Heart right ventricle (tissue), 16 donors: ENCODE data around the gene CYB561D1. TPM values are rescaled to one million over a fixed set of nuclear protein-coding genes. Genes with fewer than 3 reads are reported as not detected.

Experiments used
- ATAC-seq, 8 donors: fragments of 200-7000 bp; cut with Tn5 transposase; one replicate each; pipeline ENCODE4 v1.9.1; 2020; ENCODE audit warnings: mild to moderate bottlenecking in 8 of 8, moderate library complexity in 8 of 8, moderate number of reproducible peaks in 1 of 8
- DNase-seq, 2 donors: peaks; one replicate each; pipeline ENCODE4 v3.0.0-alpha.2; 2020
- H3K27ac ChIP-seq, 10 donors: fragments of 200-600 bp; sonication (generic) in 2 of 10; one replicate each; pipeline versions ENCODE4 v1.5.0 to v1.8.0; 2020 to 2022; ENCODE audit warnings: mild to moderate bottlenecking in 3 of 10
- H3K27me3 ChIP-seq, 7 donors: fragments of 200-600 bp; one replicate each; pipeline ENCODE4 v1.8.0; 2021 to 2022; ENCODE audit warnings: mild to moderate bottlenecking in 2 of 7
- H3K36me3 ChIP-seq, 9 donors: fragments of 200-600 bp; sonication (generic) in 1 of 9; one replicate each; pipeline versions ENCODE4 v1.5.0 to v1.8.0; 2020 to 2022; ENCODE audit warnings: mild to moderate bottlenecking in 2 of 9
- H3K4me1 ChIP-seq, 9 donors: fragments of 200-600 bp; sonication (generic) in 1 of 9; one replicate each; pipeline versions ENCODE4 v1.5.0 to v1.8.0; 2020 to 2022; ENCODE audit warnings: mild to moderate bottlenecking in 4 of 9
- H3K4me3 ChIP-seq, 10 donors: fragments of 200-600 bp; sonication (generic) in 2 of 10; one replicate each; pipeline versions ENCODE4 v1.5.0 to v1.8.0; 2020 to 2022; ENCODE audit warnings: mild to moderate bottlenecking in 7 of 10, moderate library complexity in 2 of 10
- H3K9me3 ChIP-seq, 11 donors: fragments of 200-600 bp in 10 of 11; sonication (generic) in 2 of 11; one replicate each; pipeline versions ENCODE4 v1.5.0 to v1.8.0; 2013 to 2022; ENCODE audit warnings: mild to moderate bottlenecking in 2 of 11, control low read depth in 1 of 11, moderate library complexity in 1 of 11
- WGBS, 2 donors: extraction: QIAGEN DNeasy Blood & Tissue Kit; methylation state at CpG; one replicate each; pipeline ENCODE4 v1.1.7; 2013; ENCODE audit warnings: inconsistent platforms in 1 of 2; 5-methylcytosine and 5-hydroxymethylcytosine counted together
- intact Hi-C, 10 donors: fragments of 100-400 bp; cut with DNase I; formaldehyde crosslinking; loops; one replicate each; pipeline versions ENCODE4 v1.11.1 to v1.14.2; 2022
- polyA plus RNA-seq, 2 donors: library from polyadenylated mRNA; stranded (reverse); fragments of 200-250 nt; gene quantifications; one replicate each; pipeline ENCODE4 v1.2.3, GENCODE V29; 2013
- total RNA-seq, 10 donors: library from RNA; stranded (reverse); fragmentation: NEBNext Ultra II Directional in 3 of 10; extraction: Animal tissue kit (Norgen Biotek cat#: 25700) in 3 of 10; gene quantifications; one replicate each; pipeline versions ENCODE4 v1.2.1 to v1.2.4, GENCODE V29; 2021 to 2023
- TF ChIP-seq, protein P1 (sequence below), 9 donors: fragments of 200-600 bp; sonication (generic) in 2 of 9; IDR thresholded peaks; one replicate each; pipeline versions ENCODE4 v1.5.0 to v1.8.0; 2021 to 2022; ENCODE audit warnings: antibody characterized with exemption in 9 of 9, mild to moderate bottlenecking in 5 of 9, moderate library complexity in 1 of 9
- donor health status: Arrhythmogenic right ventricular cardiomyopathy.
- donor health status: ischemic (EF 13 %, LVEDD 7.1; RV severe dilation, severe dysfunction).
- donor health status: healthy with polysubstance abuse.
- donor health status: DM: no; HTN: yes; CAD: no.
- donor health status: DM: no; HTN: no; CAD: no.
- donor health status: ischemic (EF 25% LVEDD 6.9; RV normal size, moderate dysfunction).
- donor health status: ischemic (EF 25% LVEDD 5.7; RV mildly dilated, moderate dysfunction).
- donor health status: healthy.
- donor health status: DM: yes; HTN: yes; CAD: no.
- donor health status: Ischemic cardiomyopathy.
- donor health status: ischemic (EF 35%, LVEDD 5.7; RV mildly dilated, moderate dysfunction).
- donor health status: nonischemic (EF 11% LVEDD 7.7; RV severe dilation, severe dysfunction).
- donor health status: DM: yes; HTN: yes; CAD: no.
- donor health status: PGD.
- donor health status: ischemic (EF 29% LVEDD 5.4; RV normal size, mild dysfunction).
- donor health status: nonischemic (EF 23%, LVEDD 6.1; RV moderate dilation, normal function).

The CYB561D1 gene
- total and polyA plus RNA-seq, 12 donors: 3.0 to 7.6 (median 4.5) TPM

DNA sequence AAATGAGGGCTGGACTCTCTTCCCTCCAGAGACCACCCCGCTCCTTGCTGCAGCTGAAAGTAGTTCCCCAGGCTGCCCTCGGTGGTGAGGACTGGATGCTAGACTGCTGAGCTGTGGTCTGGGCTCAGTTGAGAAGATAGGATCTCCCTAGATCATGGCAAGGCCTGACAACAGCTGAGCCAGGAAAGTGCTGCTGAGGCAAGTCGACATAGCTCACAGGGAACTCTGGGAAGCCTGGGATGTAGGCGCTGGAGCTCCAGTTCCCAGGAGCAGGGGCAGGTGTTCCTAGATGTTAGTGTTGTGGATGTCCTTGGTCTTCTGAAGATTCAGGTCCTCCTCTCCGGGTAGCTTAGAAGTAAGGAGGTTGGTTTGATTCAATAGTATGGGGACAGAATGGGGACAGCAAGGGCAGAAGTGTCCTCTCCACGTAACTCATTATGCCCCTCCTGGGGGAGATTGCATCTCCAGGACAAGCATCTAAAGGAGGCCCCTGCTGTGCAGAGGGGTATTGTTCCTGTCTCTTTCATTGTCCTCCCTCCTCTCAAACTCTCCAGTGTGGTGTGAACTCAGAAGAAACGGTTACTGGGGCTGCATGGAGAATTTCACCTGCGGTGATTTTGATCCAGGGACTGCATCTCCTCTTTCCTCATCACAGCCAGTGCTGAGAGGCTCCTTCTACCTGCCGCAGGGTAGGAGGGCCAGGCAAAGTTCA is 3.7 kb downstream of the CYB561D1 start:
- DNase-seq: no peak
- intact Hi-C loops: loop anchor here in 2 of 10 donors (1.0 to 2.0 kb wide), 2 partner anchors 33 to 35 kb away; no protein-coding TSS in a partner anchor
- WGBS, 2 donors: 66 to 75% methylated on average over 9 of the region's 9 CpGs
- Histone ChIP-seq H3K4me1 (peaks cover 0 to 50% (median 14%) of the 10 kb centered on the region in 9 donors), H3K4me3 (no peak overlapping the region), H3K9me3 (no peaks in the 10 kb centered on the region), H3K27me3 (no peaks in the 10 kb centered on the region), H3K36me3 (peaks cover 0 to 64% (median 8%) of the 10 kb centered on the region in 9 donors), H3K27ac (no peak overlapping the region)
- no peak for ATAC-seq
- TF ChIP-seq, protein P1, sequence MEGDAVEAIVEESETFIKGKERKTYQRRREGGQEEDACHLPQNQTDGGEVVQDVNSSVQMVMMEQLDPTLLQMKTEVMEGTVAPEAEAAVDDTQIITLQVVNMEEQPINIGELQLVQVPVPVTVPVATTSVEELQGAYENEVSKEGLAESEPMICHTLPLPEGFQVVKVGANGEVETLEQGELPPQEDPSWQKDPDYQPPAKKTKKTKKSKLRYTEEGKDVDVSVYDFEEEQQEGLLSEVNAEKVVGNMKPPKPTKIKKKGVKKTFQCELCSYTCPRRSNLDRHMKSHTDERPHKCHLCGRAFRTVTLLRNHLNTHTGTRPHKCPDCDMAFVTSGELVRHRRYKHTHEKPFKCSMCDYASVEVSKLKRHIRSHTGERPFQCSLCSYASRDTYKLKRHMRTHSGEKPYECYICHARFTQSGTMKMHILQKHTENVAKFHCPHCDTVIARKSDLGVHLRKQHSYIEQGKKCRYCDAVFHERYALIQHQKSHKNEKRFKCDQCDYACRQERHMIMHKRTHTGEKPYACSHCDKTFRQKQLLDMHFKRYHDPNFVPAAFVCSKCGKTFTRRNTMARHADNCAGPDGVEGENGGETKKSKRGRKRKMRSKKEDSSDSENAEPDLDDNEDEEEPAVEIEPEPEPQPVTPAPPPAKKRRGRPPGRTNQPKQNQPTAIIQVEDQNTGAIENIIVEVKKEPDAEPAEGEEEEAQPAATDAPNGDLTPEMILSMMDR (IDR thresholded peaks at IDR 0.05): no peak

DNA sequence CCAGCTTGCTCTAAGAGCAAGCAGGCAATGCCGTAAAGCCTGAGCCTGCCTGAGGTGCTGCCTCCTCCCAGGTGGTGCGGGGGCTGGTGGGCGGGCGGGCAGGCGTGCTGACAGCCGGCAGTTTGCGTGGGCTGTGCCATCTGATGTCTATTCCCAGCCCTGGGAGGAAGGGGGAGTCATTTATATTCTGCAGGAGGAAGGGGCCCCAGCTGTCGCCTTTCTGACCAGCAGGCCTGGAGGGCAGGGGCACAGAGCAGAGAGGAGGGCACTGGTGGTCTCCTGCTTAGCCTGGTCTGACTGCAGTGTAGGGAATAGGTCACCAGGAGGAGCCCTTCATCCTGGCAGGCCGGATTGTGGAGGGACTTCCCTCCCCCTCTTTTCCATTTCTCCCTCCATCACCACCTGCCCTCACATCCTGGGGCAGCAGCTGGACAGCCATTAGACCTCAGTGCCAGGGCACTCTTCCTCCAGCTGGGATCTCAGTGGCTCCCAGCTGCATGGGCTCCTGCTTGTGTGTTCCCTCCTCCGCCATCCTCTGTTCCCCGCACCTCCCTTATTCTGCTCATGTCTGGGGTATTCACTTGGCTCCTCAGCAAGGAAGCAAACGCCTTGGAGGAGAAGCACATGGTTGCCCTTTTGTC is 4.4 kb downstream of the CYB561D1 start:
- Histone ChIP-seq H3K9me3 (no peaks in the 10 kb centered on the region), H3K4me3 (no peak overlapping the region), H3K4me1 (peaks cover 0 to 47% (median 12%) of the 10 kb centered on the region in 9 donors), H3K36me3 (peaks cover 0 to 66% (median 8%) of the 10 kb centered on the region in 9 donors), H3K27ac (no peak overlapping the region), H3K27me3 (no peaks in the 10 kb centered on the region)
- TF ChIP-seq, protein P1 (IDR thresholded peaks at IDR 0.05): peak; percentile 12 to 68 (median 56)
- ATAC-seq (no peak), DNase-seq (no peak)
- 78% methylated on average over 12 of the region's 12 CpGs for WGBS, 2 donors
- intact Hi-C loops: loop anchor here in 1 of 10 donors (1.0 kb wide), 1 partner anchor 34 kb away; no protein-coding TSS in a partner anchor

DNA sequence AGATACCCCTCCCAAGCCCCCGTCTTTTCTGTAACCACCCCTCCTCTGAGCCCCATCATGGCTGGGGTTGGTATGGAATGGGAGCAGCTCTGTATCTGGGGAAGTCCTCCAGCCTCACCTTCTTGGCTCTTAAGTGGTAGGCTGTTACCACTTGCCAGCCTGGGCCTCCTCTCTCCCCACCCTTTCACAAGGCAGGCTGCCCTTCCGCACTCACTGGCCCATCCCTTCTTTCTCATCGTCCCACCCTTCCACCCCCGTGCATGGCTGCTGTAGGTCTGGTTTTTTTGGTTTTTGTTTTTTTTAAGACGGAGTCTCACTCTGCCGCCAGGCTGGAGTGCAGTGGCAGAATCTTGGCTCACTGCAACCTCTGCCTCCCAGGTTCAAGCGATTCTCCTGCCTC is 5.2 kb downstream of the CYB561D1 start:
- Histone ChIP-seq H3K27ac (no peak overlapping the region), H3K4me3 (no peak overlapping the region), H3K9me3 (no peaks in the 10 kb centered on the region), H3K36me3 (peaks cover 0 to 69% (median 8%) of the 10 kb centered on the region in 9 donors), H3K27me3 (no peaks in the 10 kb centered on the region), H3K4me1 (peaks cover 0 to 46% (median 9%) of the 10 kb centered on the region in 9 donors)
- DNase-seq (no peak), ATAC-seq (no peak)
- 84 to 86% methylated on average over 7 of the region's 7 CpGs for WGBS, 2 donors
- intact Hi-C loops: no loop called here
- TF ChIP-seq, protein P1 (IDR thresholded peaks at IDR 0.05): no peak

DNA sequence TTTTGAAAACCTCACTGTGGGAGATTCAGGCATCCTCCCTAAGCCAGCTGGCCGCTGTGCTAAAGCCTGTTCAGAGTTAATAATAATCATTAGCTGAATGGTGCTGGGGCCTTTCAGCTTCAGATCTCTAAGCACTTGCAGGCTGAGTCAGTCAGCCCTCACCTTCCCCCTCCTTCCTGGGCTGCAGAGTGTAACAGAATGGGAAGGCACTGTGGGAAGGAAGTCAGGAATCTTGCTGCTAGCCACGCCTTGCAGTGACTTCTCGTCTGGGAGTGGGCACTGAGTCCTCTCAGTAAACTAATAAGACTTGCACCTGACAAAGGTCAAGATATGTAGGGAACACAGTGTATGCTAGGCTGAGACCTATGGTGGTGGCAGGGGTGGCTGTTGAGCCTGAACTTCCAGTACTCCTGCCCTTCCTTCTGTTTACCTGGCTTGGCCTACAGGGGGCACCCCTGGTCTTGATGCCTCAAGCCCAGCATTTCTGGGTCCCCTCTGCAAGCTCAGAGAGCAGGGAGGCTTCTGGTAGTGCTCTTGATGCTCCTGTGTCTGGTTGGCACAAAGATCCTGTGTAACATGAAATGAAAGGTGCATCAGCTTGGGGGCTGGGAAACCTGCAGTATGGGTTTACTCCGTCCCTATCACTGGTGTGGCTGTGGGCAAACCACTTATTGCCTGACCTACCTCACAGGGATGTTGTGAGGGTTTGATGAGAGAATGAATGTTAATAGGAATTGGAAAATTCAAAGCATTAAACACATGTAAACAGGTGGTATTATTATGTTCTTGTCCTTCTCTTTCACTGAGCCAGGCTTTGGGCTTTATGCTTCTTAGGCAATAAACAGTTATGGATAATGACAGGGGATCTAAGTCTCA is 6.0 kb downstream of the CYB561D1 start:
- WGBS, 2 donors: 77 to 78% methylated on average over 4 of the region's 4 CpGs
- Histone ChIP-seq H3K4me1 (peaks cover 0 to 40% (median 4%) of the 10 kb centered on the region in 9 donors), H3K4me3 (no peak overlapping the region), H3K27ac (peak overlapping the region in 1 of 10 donors; percentile 20), H3K9me3 (no peaks in the 10 kb centered on the region), H3K27me3 (no peaks in the 10 kb centered on the region), H3K36me3 (peaks cover 0 to 77% (median 8%) of the 10 kb centered on the region in 9 donors)
- DNase-seq: no peak
- ATAC-seq: peak in 1 of 8 donors; percentile 26
- TF ChIP-seq, protein P1 (IDR thresholded peaks at IDR 0.05): peak in 7 of 9 donors; percentile 22 to 51 (median 40)
- intact Hi-C loops: no loop called here
